ENCODE data around the gene ZNF775.

ZNF775 gene

DNA sequence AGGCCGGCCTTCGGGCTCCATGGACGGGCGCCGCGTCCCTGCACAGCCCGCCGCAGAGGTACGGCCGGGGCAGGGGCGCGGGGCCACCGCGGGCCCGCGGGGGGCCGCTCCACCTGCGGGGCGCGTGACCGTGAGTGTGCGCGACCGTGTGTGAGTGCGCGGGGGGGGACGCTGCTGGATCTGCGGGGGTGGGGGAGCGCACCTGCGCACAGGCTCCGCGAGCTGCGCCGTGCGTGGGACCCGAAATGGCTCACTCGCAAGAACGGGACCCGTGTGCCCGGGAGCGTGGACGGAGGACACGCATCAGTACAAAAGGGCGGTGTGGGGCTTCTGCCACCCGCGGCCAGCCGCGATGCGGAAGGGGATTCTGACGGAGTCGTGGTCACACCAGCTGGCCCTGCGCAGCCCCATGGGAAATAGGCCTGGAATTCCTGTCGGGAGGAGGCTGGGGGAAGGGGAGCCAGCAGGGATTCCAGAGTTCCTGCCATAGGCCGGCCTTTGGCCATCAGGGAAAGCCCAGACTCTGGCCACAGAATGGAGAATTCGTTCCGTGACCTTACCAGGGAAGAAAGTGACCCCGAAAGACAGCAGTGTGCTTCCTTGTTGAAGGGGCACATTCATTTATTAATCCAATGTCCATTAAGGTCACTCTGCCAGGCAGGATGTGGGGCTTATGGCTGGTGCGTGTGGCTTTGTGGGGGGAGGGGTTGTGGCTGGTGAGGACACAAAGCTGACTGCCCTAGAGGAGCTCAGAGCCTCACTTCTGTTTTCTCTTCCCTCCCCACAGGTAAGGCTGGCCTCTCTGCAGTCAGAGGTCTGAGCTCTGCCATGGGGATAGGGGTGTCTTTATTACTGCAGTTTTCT is 10.0 kb upstream of the ZNF775 start:
- DNase-seq (ENCODE audit: low read depth) = peak; percentile 46

DNA sequence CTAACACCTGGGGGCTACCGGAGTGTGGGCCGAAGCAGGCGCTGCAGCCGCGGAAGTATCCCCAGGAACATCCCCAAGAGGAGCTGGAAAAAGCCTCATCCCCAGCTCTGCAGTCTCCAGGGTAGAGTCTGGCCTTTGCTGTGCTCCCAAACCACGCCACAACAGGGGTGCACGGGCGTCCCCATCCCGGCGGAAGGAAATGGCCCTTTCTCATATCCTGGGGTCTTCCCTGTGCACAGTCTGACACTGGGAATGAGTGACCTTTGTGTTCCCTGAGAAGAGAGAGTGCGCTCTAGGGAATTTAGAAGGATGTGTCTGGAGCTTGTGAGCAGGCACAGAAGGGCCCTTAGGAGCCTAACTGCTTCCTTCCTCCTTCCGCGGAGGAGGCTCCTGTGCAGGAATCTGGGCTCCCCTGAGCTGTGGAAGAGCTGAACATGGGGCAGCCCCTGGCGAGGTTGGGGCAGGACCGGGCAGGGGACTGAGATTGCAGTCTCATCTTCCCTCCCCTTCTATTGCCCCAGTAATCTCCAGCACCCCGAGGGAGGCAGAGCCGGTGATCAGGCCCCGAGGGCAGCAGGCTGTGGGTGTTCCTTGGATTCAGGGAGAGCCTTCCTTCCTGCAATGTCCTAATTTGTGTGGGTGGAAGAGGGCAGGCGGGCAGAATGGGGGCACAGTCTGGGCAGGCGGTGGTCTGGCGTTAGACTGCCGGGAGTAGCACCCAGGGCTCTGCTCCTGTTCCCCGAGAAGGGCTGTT is 9.2 kb upstream of the ZNF775 start:
- DNase-seq (ENCODE audit: low read depth) = no peak

DNA sequence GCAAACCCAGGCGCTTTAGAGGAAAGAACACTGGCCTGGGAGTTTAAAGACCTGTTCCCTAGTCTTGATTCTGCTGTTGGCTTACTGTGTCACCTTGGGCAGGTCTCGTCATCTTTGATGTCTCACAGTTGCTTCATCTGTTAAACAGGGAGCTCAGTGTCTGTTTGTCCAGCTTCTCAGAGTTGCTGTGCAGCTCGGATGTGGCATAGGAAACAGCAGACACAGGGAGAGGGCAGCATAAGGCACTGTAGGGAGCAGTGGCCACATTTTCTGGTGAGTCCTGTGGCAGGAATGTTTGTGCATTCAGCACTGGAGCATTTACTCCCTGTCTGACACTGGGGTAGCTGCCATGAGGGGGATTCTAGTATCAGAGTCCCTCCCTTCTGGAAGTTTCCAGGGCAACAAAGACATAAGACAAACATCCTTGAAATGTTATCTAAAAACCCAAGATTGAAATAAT is 8.5 kb upstream of the ZNF775 start:
- DNase-seq (ENCODE audit: low read depth) = no peak

DNA sequence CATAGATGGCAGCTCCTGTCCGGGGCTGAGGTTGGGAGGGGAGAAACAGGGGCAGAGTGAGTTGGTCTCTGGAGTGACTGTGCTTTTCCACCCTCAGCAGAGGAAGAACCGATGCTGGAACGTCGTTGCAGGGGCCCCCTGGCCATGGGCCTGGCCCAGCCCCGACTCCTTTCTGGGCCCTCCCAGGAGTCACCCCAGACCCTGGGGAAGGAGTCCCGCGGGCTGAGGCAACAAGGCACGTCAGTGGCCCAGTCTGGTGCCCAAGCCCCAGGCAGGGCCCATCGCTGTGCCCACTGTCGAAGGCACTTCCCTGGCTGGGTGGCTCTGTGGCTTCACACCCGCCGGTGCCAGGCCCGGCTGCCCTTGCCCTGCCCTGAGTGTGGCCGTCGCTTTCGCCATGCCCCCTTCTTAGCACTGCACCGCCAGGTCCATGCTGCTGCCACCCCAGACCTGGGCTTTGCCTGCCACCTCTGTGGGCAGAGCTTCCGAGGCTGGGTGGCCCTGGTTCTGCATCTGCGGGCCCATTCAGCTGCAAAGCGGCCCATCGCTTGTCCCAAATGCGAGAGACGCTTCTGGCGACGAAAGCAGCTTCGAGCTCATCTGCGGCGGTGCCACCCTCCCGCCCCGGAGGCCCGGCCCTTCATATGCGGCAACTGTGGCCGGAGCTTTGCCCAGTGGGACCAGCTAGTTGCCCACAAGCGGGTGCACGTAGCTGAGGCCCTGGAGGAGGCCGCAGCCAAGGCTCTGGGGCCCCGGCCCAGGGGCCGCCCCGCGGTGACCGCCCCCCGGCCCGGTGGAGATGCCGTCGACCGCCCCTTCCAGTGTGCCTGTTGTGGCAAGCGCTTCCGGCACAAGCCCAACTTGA is 7.8 kb upstream of the ZNF775 start:
- DNase-seq (ENCODE audit: low read depth) = no peak

DNA sequence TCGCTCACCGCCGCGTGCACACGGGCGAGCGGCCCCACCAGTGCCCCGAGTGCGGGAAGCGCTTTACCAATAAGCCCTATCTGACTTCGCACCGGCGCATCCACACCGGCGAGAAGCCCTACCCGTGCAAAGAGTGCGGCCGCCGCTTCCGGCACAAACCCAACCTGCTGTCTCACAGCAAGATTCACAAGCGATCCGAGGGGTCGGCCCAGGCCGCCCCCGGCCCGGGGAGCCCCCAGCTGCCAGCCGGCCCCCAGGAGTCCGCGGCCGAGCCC is 7.2 kb upstream of the ZNF775 start:
- DNase-seq (ENCODE audit: low read depth) = no peak

DNA sequence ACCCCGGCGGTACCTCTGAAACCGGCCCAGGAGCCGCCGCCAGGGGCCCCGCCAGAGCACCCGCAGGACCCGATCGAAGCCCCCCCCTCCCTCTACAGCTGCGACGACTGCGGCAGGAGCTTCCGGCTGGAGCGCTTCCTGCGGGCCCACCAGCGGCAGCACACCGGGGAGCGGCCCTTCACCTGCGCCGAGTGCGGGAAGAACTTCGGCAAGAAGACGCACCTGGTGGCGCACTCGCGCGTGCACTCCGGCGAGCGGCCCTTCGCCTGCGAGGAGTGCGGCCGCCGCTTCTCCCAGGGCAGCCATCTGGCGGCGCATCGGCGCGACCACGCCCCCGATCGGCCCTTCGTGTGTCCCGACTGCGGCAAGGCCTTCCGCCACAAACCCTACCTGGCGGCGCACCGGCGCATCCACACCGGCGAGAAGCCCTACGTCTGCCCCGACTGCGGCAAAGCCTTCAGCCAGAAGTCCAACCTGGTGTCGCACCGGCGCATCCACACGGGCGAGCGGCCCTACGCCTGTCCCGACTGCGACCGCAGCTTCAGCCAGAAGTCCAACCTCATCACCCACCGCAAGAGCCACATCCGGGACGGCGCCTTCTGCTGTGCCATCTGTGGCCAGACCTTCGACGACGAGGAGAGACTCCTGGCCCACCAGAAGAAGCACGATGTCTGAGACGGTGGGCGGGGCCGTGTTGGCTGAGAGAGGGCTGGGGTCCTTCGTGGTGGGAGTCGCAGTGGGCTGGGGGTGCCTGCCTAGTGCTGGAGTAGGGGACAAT is 6.7 kb upstream of the ZNF775 start:
- DNase-seq (ENCODE audit: low read depth) = no peak

DNA sequence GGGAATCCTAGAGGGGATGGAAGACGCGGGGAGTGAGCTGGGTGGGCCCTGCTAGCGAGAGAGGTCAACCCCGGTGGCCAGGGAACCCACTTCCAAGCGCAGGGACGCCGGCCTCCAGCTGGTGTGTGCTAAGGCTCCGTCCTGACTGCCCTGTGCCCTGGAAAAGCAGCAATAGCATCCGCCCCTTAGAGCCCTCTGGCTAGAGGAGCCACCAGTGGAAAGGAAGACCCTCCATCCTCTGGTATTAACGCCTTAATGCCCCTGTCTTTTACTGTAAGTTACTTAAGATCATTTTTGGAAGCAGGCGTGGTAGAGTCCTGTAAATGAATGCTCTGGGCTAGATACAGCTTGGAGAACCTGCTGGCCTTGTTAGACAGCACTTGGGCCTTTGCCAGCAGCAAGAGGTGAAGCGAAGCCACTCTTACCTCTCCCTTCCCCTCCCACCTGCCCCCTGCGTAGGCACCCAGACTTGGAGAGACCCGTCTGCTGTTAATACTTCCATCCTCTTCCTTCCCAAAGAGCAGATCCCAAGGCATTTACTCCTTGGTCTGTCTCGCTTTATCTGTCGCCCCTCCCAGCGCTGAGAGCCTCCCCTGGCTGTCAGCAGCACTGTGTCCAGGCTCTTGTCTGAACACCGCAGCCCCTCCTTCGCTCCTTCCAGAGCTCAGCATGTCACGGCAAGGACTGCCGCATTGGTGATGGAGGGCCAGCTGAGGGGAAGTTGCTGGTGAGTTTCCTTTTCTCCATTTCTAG is 5.9 kb upstream of the ZNF775 start:
- no peak for DNase-seq (ENCODE audit: low read depth)

DNA sequence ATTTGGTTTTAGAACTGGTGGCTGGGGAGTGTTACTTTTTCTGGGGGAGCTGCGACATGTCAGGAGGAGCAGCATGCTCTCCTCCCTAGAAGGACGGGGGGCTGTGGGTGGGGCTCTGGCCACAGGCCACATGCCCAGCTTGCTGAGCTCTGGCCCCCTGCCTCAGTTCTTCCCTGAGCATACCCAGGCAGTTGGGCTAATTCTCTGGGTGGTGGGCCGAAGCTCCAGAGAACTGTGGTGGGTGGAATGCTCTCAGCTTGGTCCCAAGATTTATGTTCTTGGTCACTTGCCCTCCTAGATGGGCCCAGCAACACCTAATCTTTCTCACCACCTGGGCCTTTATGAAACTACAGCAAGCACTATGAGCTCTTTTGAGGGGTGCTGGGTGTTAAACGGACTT is 5.1 kb upstream of the ZNF775 start:
- DNase-seq (ENCODE audit: low read depth) = no peak

DNA sequence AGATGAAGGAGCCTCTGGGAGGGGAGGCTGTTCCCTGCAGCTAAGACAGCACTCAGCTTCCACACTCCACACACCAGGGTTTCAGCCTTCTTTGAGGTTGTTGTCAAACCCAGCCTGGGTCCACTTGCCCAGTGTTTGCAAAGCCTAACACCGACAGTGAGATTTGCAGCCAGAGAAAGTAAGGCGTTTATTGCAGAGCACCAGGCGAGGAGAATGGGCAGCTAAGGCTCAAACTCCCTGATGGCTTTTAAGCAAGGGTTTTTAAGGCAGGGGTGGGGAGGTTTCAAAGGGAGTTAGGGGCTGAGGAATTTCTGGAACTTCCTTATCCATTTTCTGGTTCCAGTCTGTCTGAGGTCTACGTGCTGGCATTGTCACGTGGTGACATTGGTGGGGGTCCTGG is 4.7 kb upstream of the ZNF775 start:
- no peak for DNase-seq (ENCODE audit: low read depth)

DNA sequence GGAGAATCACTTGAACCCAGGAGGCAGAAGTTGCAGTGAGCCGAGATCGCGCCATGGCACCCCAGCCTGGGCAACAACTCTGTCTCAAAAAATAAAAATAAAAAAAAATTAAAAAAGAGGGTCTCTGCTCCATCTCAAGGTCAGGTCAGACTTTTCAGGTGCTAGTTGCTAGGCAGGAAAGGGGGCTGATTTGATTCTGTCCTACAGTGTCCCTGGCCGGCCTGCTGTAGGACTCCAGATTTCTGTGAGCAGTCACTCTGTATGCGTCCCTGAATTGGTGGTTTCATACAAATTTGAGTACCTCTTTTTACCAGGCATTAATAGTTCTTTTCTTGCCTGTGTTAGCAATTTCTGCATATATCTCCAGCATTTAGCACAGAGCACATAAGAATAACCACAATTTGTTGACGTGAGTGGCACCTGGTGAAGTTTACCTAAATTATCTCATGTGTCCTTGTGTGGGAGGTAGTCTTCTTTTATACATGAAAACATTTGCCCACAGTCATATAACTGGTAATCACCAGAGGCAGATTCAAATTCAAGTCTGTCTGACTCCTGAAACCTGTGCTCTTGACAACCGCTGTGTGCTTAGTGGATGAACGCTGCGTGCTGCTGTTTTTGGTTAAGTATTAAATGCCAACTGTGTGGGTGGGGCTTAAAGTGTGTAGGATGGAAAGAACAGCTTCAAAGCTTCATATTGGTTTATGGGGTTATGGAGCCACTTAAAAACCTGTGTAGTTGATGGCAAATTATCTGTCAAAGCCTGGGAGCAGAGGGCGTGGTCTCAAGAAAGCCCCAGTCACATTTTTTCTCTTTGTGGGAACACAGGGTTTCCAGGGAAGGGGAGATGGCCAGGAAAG is 3.2 kb upstream of the ZNF775 start:
- no peak for DNase-seq (ENCODE audit: low read depth)

DNA sequence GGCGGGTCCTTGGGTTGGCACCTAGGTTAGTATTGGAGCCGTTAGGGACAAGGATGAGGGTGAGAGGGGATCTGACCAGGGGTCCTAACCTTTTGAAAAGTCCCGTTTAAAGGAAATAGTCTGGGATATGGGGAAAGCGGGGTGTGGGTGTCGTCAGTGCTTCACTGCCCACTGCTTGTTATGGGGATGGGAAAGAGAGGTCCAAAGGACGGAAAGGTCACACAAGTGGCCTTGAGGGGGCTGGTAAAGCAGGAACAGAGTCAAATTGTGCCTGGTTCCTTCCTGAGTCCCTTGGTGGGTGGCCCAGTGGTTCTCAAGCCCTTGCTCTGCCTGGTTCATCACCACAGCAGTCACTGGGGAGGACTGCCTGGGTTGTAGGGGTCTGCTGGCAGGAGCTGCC is 2.6 kb upstream of the ZNF775 start:
- no peak for DNase-seq (ENCODE audit: low read depth)

DNA sequence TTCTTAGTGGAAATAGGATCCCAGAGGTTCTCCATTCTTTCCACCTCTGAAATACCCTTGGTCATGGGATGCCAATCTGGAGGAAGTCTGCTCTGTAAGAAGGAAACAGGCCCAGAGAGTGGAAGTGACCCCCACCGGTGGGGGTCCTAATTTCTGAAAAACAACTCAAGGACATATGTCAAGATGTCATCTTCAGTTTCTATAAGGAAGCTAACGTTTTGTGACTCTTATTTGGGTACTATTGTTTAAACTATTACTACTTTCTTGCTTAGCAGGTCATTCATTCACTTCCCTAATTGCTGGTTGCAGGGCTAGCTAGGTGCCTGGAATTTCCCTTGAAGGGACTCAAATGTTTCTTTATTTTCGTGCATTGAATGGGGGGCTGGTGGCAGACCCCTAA is 1.9 kb upstream of the ZNF775 start:
- no peak for DNase-seq (ENCODE audit: low read depth)

DNA sequence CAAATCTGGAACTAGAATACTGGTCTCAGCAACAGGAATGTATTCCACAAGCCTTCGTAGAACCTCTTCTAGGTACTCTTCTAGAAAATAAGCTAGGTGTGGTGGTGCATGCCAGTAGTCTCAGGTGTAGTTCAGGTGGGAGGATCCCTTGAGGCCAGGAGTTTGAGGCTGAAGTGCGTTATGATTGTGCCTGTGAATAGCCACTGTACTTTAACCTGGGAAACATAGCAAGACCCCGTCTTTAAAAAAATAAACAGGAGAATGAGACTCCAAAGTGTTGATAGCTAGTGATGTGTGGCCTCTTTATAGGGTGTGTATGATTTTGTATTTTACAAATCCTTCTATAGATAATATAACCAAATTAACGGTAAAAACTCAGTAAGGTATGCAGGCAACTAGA is 1.5 kb upstream of the ZNF775 start:
- no peak for DNase-seq (ENCODE audit: low read depth)

DNA sequence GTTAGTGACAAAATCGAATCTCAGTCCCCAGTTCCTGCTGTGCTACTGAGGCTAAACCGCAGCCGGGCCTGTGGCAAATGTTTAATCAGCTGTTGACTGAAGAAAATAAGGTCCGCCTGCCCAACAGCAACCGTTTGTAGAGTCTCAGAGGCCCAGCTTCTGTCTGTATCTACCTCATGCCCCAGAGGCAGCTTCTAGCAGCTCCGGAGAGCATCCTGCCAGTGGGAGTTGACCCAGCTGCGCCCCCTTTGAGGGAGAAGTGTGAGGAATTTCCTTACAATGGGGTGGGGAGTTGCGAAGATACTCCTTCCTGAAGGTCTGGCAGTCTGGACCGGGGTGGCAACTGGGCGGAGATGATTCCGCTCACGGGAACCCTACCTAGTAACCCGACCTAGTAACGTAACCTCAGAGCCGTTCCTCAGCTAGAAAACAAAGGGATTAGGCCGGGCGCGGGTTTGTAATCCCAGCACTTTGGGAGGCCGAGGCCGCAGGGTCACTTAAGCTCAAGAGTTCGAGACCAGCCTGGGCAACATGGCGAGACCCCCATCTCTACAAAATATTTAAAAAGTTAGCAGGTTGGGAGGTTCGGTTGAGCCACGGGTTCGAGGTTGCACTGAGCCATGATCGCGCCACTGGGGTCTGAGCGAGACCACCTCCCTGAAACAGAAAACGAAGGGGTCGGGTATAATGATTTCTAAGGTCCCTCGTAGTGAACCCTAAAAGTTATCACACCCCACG is 846 bp upstream of the ZNF775 start:
- DNase-seq (ENCODE audit: low read depth) = peak; percentile 37

DNA sequence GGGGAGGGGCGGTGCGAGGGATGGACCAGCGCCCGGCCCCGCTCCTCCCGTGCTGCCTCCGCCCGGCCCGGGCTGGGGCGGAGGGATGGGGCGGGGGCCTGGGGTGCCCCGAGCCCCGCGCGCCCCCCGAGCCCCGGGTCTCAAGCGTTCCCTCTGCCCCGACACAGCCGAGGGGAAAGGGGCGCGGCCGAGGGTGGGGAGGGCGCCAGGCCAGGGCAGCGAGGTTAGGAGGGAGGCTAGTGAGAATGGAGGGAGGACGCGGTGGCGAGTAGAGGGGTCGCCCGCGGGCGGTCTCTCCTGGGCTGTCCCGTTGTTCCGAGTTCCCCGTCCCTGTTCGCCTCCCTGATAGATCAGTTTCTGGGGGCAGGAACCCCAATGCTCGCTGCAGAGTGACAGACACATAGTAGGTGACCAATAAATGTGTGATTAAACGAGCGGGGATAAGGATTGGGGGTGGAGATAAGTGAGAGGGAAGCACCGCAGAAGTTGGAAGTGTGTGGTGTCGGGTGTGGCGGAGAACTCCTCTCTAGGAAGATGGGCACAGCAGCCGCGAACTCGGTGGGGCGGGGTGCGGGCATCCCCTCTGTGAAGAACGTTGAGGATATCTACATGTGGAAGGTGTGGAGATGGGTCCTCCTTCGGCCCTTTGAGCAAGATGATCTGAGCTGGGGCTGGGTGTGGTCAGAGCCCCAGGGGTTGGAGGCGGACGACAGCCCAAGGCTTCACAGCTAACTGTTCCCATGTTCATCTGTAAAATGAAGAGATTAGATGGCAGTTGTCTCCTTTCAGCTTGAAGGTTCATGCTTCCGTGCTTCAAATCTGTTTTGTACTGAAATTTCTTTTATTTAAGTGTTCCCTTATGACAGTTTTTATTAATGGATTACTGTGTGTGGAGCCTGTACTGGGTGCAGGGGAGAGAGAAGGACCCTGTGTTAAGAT is 580 bp downstream of the ZNF775 start:
- no peak for DNase-seq (ENCODE audit: low read depth)

DNA sequence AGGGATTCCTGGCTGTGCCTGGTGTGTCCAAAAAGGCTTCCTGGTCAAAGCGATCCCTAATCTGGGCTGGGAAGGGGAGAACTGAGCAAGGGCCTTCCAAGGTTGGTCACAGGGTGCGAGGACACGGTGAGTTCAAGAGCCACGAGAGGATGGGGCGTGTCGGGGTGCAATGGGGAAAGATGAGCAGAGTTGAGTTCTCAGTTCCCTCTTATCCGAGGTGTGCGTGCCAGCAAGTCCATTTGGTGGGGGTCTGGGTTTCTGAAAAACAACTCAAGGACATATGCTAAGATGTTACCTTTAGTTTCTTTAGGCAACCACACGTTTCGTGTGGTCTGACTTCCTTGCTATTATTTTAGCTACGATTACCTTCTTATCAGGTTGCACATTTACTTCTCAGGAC is 1.3 kb downstream of the ZNF775 start:
- DNase-seq (ENCODE audit: low read depth) = no peak

DNA sequence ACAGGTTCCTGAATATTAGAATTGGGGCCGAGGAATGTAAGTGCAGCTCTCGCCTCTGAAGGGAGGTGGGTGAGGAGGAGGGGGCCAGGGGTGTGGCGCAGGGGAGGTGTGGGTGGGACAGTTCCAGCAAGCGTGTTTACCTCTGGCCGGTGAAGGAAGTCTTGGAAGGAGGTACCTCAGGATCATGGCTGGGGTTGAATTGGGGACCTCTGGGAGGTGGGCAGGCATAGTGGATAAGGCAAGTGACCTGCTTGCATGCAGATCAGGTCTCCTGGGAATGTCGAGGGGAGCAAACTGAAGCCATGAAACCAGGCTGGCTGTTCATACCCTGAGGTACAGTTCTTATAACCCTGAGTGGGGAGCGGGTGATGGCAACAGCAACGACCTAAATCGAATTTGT is 2.0 kb downstream of the ZNF775 start:
- no peak for DNase-seq (ENCODE audit: low read depth)

DNA sequence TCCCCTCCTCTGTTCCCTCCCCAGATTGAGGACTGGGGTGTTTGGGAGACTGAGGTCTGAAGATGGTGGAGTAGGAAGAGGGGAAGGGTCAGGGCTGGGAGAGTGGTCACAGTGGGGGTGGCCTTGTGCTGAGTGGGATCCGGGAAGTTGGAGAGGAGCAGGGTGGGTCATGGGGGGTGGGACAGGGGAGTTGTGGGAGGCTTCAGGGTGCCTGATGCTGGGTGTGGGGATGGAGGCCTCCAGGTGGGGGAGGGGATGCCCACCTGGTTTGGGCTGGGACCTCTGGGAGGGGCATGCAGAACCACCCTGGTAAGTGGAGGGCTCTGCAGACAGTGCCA is 2.6 kb downstream of the ZNF775 start:
- DNase-seq (ENCODE audit: low read depth) = no peak
